K562 (cell line): ENCODE measurements around the gene TERT. TPM values are rescaled to one million over a fixed set of nuclear protein-coding genes. Genes with fewer than 3 reads are reported as not detected.

Experiments
- ATAC-seq: fragments of 200-7000 bp; cut with Tn5 transposase; 3 replicates; pipeline ENCODE4 v1.9.1; 2020; ENCODE audit warnings: moderate library complexity
- BruUV-seq: library from RNA; stranded (reverse); fragments of 400-500 nt; replicated peaks from 2 replicates; lab custom pipeline; 2021; lab: Mats Ljungman, UMichigan
- CTCF ChIA-PET: fragments of 300-600 bp; formaldehyde crosslinking; extraction: SDS; loops from one replicate; lab custom pipeline; 2021; ENCODE audit warnings: low intra/inter-chr PET ratio; lab: Yijun Ruan, JAX
- POLR2A ChIA-PET: fragments of 300-600, 350-650 bp; sonication (Branson Sonifier 250); formaldehyde crosslinking; extraction: SDS; loops from one replicate; lab custom pipeline; 2021; ENCODE audit warnings: antibody characterized with exemption, inconsistent platforms; lab: Yijun Ruan, JAX
- DNase-seq, 4 experiments: peaks; one replicate each; pipeline versions ENCODE4 v3.0.0 to v3.0.0-alpha.2; 2011 to 2018; ENCODE audit warnings: low spot score in 3 of 4, mixed read lengths in 3 of 4; ENCODE audit errors: extremely low read depth in 1 of 4
- FAIRE-seq: peaks from 2 replicates; lab custom pipeline; 2011; peaks lifted over from hg19 to GRCh38; lab: Jason Lieb, UNC
- H2AFZ ChIP-seq: 2 replicates; pipeline ENCODE4 v1.6.0; 2011; ENCODE audit warnings: low read depth, low read length, control low read depth, inconsistent platforms
- H3K27ac ChIP-seq: fragments of 200-600 bp; 3 replicates; pipeline ENCODE4 v1.8.0; 2011; ENCODE audit warnings: low read depth, mild to moderate bottlenecking, control low read depth, inconsistent platforms, low read length, moderate library complexity, mixed read lengths; ENCODE audit errors: extremely low read depth
- H3K27me3 ChIP-seq, 2 experiments: fragments of 300-600 bp in 1 of 2; 2 replicates in 1 of 2; 3 replicates in 1 of 2; pipeline versions ENCODE4 v1.6.0 to v1.8.0; 2011; ENCODE audit warnings: inconsistent platforms in 2 of 2, low read length in 2 of 2, mild to moderate bottlenecking in 1 of 2, mixed read lengths in 1 of 2, moderate library complexity in 1 of 2; ENCODE audit not compliant: control insufficient read depth in 2 of 2, insufficient read depth in 2 of 2
- H3K36me3 ChIP-seq: fragments of 300-600 bp; 3 replicates; pipeline ENCODE4 v1.8.0; 2011; ENCODE audit warnings: mild to moderate bottlenecking, low read length, inconsistent platforms; ENCODE audit not compliant: control insufficient read depth, insufficient read depth
- H3K4me1 ChIP-seq, 2 experiments: fragments of 200-600 bp in 1 of 2; replicated peaks in 1 of 2; 2 replicates in 1 of 2; 3 replicates in 1 of 2; pipeline versions ENCODE4 v1.5.1 to v1.8.0; 2011; ENCODE audit warnings: inconsistent platforms in 2 of 2, low read length in 2 of 2, mild to moderate bottlenecking in 1 of 2, mixed read lengths in 1 of 2, moderate library complexity in 1 of 2; ENCODE audit not compliant: control insufficient read depth in 2 of 2, insufficient read depth in 2 of 2
- H3K4me2 ChIP-seq: 2 replicates; pipeline ENCODE4 v1.6.1; 2011; ENCODE audit warnings: low read length, control low read depth, inconsistent platforms, mixed read lengths; ENCODE audit not compliant: insufficient read depth
- H3K4me3 ChIP-seq: fragments of 200-600 bp; sonication (generic), shearing (Covaris generic); 2 replicates; pipeline ENCODE4 v1.5.1; 2016; ENCODE audit warnings: control low read depth, inconsistent platforms
- H3K79me2 ChIP-seq: fragments of 200-600 bp; 3 replicates; pipeline ENCODE4 v1.8.0; 2011; ENCODE audit warnings: low read length, inconsistent platforms; ENCODE audit not compliant: control insufficient read depth, insufficient read depth
- H3K9ac ChIP-seq, 2 experiments: 2 replicates each; pipeline versions ENCODE4 v1.6.0 to v1.6.1; 2011; ENCODE audit warnings: low read depth in 2 of 2, low read length in 2 of 2, control low read depth in 1 of 2, inconsistent platforms in 1 of 2, mild to moderate bottlenecking in 1 of 2, mixed read lengths in 1 of 2; ENCODE audit not compliant: insufficient read depth in 1 of 2
- H3K9me1 ChIP-seq: one replicate; pipeline ENCODE4 v1.6.0; 2011; ENCODE audit warnings: inconsistent platforms, mild to moderate bottlenecking, low read length, moderate library complexity; ENCODE audit not compliant: control insufficient read depth, insufficient read depth
- H3K9me3 ChIP-seq: replicated peaks from 2 replicates; pipeline ENCODE4 v1.5.1; 2011; ENCODE audit warnings: low read depth, low read length, inconsistent platforms; ENCODE audit not compliant: control insufficient read depth, insufficient read depth
- H4K20me1 ChIP-seq: replicated peaks from 2 replicates; pipeline ENCODE4 v1.6.1; 2011; ENCODE audit warnings: low read length, inconsistent platforms, mixed read lengths; ENCODE audit not compliant: control insufficient read depth, insufficient read depth
- ATF7 ChIP-seq: fragments of 450-650 bp; IDR thresholded peaks from 2 replicates; pipeline ENCODE4 v1.7.1; 2014; ENCODE audit warnings: mild to moderate bottlenecking, moderate library complexity
- COPS2 ChIP-seq: fragments of 450-650 bp; conservative IDR thresholded peaks from 2 replicates; pipeline ENCODE4 v1.6.1; 2016; ENCODE audit warnings: mild to moderate bottlenecking, moderate library complexity
- DDX20 ChIP-seq: fragments of 450-650 bp; IDR thresholded peaks from 2 replicates; pipeline ENCODE4 v1.6.1; 2016; ENCODE audit warnings: missing genetic modification characterization, low read depth, mild to moderate bottlenecking, missing compliant biosample characterization, moderate library complexity
- FOXJ3 ChIP-seq: sonication (generic); formaldehyde crosslinking; IDR thresholded peaks from 2 replicates; pipeline ENCODE4 v1.4.0; 2020; ENCODE audit warnings: mild to moderate bottlenecking, missing genetic modification reagents
- FOXK2 ChIP-seq, 2 experiments: fragments of 450-650 bp; IDR thresholded peaks in 1 of 2; conservative IDR thresholded peaks in 1 of 2; 2 replicates each; pipeline ENCODE4 v1.6.1; 2016; ENCODE audit warnings: low read depth in 2 of 2, mild to moderate bottlenecking in 1 of 2
- GATAD2A ChIP-seq: fragments of 450-650 bp; IDR thresholded peaks from 2 replicates; pipeline ENCODE4 v1.6.1; 2017
- GATAD2B ChIP-seq: fragments of 450-650 bp; IDR thresholded peaks from 2 replicates; pipeline ENCODE4 v1.6.1; 2017; ENCODE audit warnings: mild to moderate bottlenecking, borderline replicate concordance
- HDAC2 ChIP-seq: fragments of 450-650 bp; IDR thresholded peaks from 2 replicates; pipeline ENCODE4 v1.6.1; 2016; ENCODE audit warnings: mild to moderate bottlenecking
- HOXB6 ChIP-seq: fragments of 250-450 bp; sonication (Bioruptor Pico); IDR thresholded peaks from 2 replicates; pipeline ENCODE4 v1.5.1; 2022; ENCODE audit warnings: mild to moderate bottlenecking, borderline replicate concordance
- KAT2B ChIP-seq: IDR thresholded peaks from one replicate; pipeline ENCODE4 v1.6.1; 2012; ENCODE audit warnings: low read depth, mild to moderate bottlenecking, control low read depth, inconsistent platforms, low read length, moderate library complexity
- KAT8 ChIP-seq: fragments of 450-650 bp; IDR thresholded peaks from 2 replicates; pipeline ENCODE4 v1.6.1; 2016; ENCODE audit warnings: low read depth, mild to moderate bottlenecking
- LEF1 ChIP-seq: fragments of 450-650 bp; IDR thresholded peaks from 2 replicates; pipeline ENCODE4 v1.6.1; 2016; ENCODE audit warnings: mild to moderate bottlenecking
- POLR2G ChIP-seq: fragments of 200-400 bp; formaldehyde crosslinking; IDR thresholded peaks from 2 replicates; pipeline ENCODE4 v1.6.1; 2017; ENCODE audit warnings: low read depth, mild to moderate bottlenecking, antibody characterized with exemption, low read length, moderate library complexity
- PTRF ChIP-seq: fragments of 450-650 bp; IDR thresholded peaks from 2 replicates; pipeline ENCODE4 v1.6.1; 2016; ENCODE audit warnings: mild to moderate bottlenecking, missing genetic modification characterization, missing compliant biosample characterization
- SAFB ChIP-seq: fragments of 200-400 bp; formaldehyde crosslinking; IDR thresholded peaks from 2 replicates; pipeline ENCODE4 v1.6.1; 2017; ENCODE audit warnings: low read depth, low read length, borderline replicate concordance
- TCF7L2 ChIP-seq: fragments of 150-350 bp; IDR thresholded peaks from 2 replicates; pipeline ENCODE4 v1.6.1; 2016; ENCODE audit warnings: low read depth, mild to moderate bottlenecking, low read length, moderate library complexity
- THAP12 ChIP-seq: fragments of 250-450 bp; sonication (Bioruptor Pico); IDR thresholded peaks from 2 replicates; pipeline ENCODE4 v1.9.0; 2021; ENCODE audit warnings: mild to moderate bottlenecking, inconsistent platforms
- TRIM24 ChIP-seq, 2 experiments: fragments of 450-650 bp; IDR thresholded peaks; 2 replicates each; pipeline ENCODE4 v1.6.1; 2016
- YY1 ChIP-seq, 3 experiments: IDR thresholded peaks; 2 replicates each; pipeline ENCODE4 v1.6.1; 2011; ENCODE audit warnings: low read length in 2 of 3, mild to moderate bottlenecking in 2 of 3, moderate library complexity in 2 of 3, borderline replicate concordance in 1 of 3, control low read depth in 1 of 3, low read depth in 1 of 3; ENCODE audit not compliant: insufficient read depth in 3 of 3, insufficient replicate concordance in 2 of 3, control insufficient read depth in 1 of 3, insufficient read length in 1 of 3; ENCODE audit errors: extremely low read depth in 1 of 3
- ZEB2 ChIP-seq: fragments of 450-650 bp; IDR thresholded peaks from 2 replicates; pipeline ENCODE4 v1.6.1; 2016
- ZNF253 ChIP-seq: fragments of 250-450 bp; sonication (Bioruptor Pico); conservative IDR thresholded peaks from 2 replicates; pipeline ENCODE4 v1.6.1; 2021; ENCODE audit warnings: mild to moderate bottlenecking
- ZNF668 ChIP-seq: fragments of 250-450 bp; sonication (Bioruptor Pico); IDR thresholded peaks from 2 replicates; pipeline ENCODE4 v1.8.0; 2022; ENCODE audit warnings: mild to moderate bottlenecking, inconsistent platforms
- WGBS: fragments of 100-300 bp; shearing (Covaris generic); methylation state at CpG from one replicate; pipeline ENCODE4 v1.1.6; 2016; ENCODE audit warnings: low coverage, mixed read lengths; ENCODE audit not compliant: insufficient coverage; ENCODE audit errors: missing lambda C conversion rate; 5-methylcytosine and 5-hydroxymethylcytosine counted together
- in situ Hi-C: fragments of 300-500 bp; cut with MboI; formaldehyde crosslinking; loops from 4 replicates; pipeline ENCODE4 v1.15.0; 2018; ENCODE audit warnings: inconsistent platforms, mixed read lengths
- intact Hi-C: fragments of 100-400 bp; cut with micrococcal nuclease; formaldehyde crosslinking; loops from 2 replicates; pipeline ENCODE4 v1.14.2; 2022
- polyA plus RNA-seq, 8 experiments: library from polyadenylated mRNA; depleted of rRNA in 4 of 8; stranded (reverse) in 5 of 8; unstranded in 3 of 8; fragments of >200 nt; fragmentation: Nextera tagmentation in 2 of 8; fragmentation: Illumina TruSeq in 1 of 8; extraction: Ambion mirVana in 2 of 8; extraction: Trizol in 1 of 8; gene quantifications; 2 replicates each; pipeline versions ENCODE4 v1.2.1 to v1.2.3, GENCODE V29; 2011 to 2014; ENCODE audit warnings: inconsistent platforms in 1 of 8, missing spikeins in 1 of 8
- total RNA-seq, 7 experiments: library from RNA; depleted of rRNA in 6 of 7; stranded (reverse); fragments of >200 nt in 6 of 7; fragmentation: Illumina TruSeq in 2 of 7; extraction: Trizol in 2 of 7; gene quantifications; 2 replicates each; pipeline versions ENCODE4 v1.2.1 to v1.2.3, GENCODE V29; 2011 to 2021; ENCODE audit warnings: low replicate concordance in 1 of 7

Gene TERT
- total and polyA plus RNA-seq, 9 of the 15 experiments (the other 6 are each of a cell fraction or from before 2014, with no cell fraction given) = 0.08 to 4.5 (median 0.98) TPM; not detected in 1

GRCh38 chr5:1255081-1255561, 39.7 kb downstream of the TERT start (continued):
- TF ChIP-seq KAT8 (no peak), ATF7 (peak; percentile 47), FOXK2 (conservative IDR thresholded peaks at IDR 0.05 in 1 of 2, IDR thresholded peaks at IDR 0.05 in 1 of 2; ENCODE audit: low read depth in 2 of 2) (0 out of 4 replicates have a peak, but pooled peaks of 1 of the 2 experiments have one; percentile 18), DDX20 (tag) (no peak)

GRCh38 chr5:1254196-1254595, 40.7 kb downstream of the TERT start:
- no peak overlapping the region for H3K27ac ChIP-seq
- H3K4me2 ChIP-seq = no peak overlapping the region
- in situ Hi-C loops (no loop called here), intact Hi-C loops (no loop called here)
- H3K4me3 ChIP-seq = no peak overlapping the region
- H2AFZ ChIP-seq = no peak overlapping the region
- FAIRE-seq = no peak
- peaks cover 2 to 54% of the 10 kb centered on the region in 2 experiments; a peak in 4 of 5 replicates for H3K27me3 ChIP-seq
- no peak for DNase-seq
- H3K9ac ChIP-seq = peak overlapping the region in 1 of 2 experiments; percentile 42; a peak in 1 of 4 replicates
- peaks cover 0 to 29% of the 10 kb centered on the region in 2 experiments; a peak in 1 of 5 replicates for H3K4me1 ChIP-seq
- peaks cover 30% of the 10 kb centered on the region for H4K20me1 ChIP-seq
- ChIA-PET CTCF (no interaction called here), POLR2A (interaction anchor here (0.6 kb wide), 1 partner anchor 403 kb away, joined by 3 read pairs; no protein-coding TSS in a partner anchor)
- no peaks in the 10 kb centered on the region for H3K9me1 ChIP-seq
- ATAC-seq = no peak
- no peaks in the 10 kb centered on the region for H3K79me2 ChIP-seq
- no peaks in the 10 kb centered on the region for H3K9me3 ChIP-seq
- no TSS peak for BruUV-seq
- H3K36me3 ChIP-seq = no peaks in the 10 kb centered on the region
- WGBS = 13% methylated on average over 19 of the region's 19 CpGs
- no peak for TF ChIP-seq KAT8
- TF ChIP-seq LEF1 = no peak
- TF ChIP-seq TRIM24 (IDR thresholded peaks at IDR 0.05) = no peak
- TF ChIP-seq YY1 (IDR thresholded peaks at IDR 0.05; ENCODE audit: borderline replicate concordance in 1 of 3, control insufficient read depth in 1 of 3, extremely low read depth in 1 of 3, insufficient read depth in 3 of 3, insufficient read length in 1 of 3, insufficient replicate concordance in 2 of 3, low read depth in 1 of 3, low read length in 2 of 3) = no peak
- no peak for TF ChIP-seq TCF7L2
- no peak for TF ChIP-seq GATAD2A
- TF ChIP-seq ZNF253 (CRISPR knock-in tag) = no peak
- TF ChIP-seq GATAD2B = no peak
- TF ChIP-seq ZEB2 = no peak
- TF ChIP-seq ZNF668 = no peak
- TF ChIP-seq SAFB = no peak
- no peak for TF ChIP-seq POLR2G
- TF ChIP-seq HOXB6 (CRISPR knock-in tag) = no peak
- TF ChIP-seq FOXJ3 = no peak
- no peak for TF ChIP-seq HDAC2
- no peak for TF ChIP-seq COPS2
- TF ChIP-seq KAT2B = no peak
- TF ChIP-seq THAP12 (CRISPR knock-in tag) = no peak
- no peak for TF ChIP-seq PTRF
